Measurements from ENCODE around the gene PRKG1.
"Not testable (repeated sequence)": the region's sequence is repeated elsewhere in the genome, so short reads cannot be mapped to it uniquely, and the experiment has no call there.

DNA sequence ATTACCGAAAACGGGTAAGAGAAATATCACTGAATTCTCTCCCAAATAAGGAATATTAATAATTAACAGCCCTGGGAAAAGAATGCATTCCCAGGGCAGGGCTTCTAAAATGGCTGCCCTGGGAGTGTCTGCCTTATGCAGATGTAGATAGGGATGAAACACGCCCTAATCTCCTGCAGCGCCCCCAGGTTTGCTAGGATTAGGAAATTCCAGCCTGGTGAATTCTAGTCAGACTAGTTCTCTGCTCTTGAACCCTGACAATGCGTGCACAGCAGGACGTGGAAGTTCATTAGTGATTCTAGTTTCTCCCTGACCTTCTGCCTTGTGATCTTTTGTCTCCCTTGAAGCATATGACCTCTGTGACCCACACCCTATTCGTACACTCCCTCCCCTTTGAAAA lies 1130.6 kb downstream of the PRKG1 start:
- TF ChIP-seq, protein P1, sequence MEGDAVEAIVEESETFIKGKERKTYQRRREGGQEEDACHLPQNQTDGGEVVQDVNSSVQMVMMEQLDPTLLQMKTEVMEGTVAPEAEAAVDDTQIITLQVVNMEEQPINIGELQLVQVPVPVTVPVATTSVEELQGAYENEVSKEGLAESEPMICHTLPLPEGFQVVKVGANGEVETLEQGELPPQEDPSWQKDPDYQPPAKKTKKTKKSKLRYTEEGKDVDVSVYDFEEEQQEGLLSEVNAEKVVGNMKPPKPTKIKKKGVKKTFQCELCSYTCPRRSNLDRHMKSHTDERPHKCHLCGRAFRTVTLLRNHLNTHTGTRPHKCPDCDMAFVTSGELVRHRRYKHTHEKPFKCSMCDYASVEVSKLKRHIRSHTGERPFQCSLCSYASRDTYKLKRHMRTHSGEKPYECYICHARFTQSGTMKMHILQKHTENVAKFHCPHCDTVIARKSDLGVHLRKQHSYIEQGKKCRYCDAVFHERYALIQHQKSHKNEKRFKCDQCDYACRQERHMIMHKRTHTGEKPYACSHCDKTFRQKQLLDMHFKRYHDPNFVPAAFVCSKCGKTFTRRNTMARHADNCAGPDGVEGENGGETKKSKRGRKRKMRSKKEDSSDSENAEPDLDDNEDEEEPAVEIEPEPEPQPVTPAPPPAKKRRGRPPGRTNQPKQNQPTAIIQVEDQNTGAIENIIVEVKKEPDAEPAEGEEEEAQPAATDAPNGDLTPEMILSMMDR (IDR thresholded peaks at IDR 0.05; ENCODE audit: insufficient read depth, low read length): not testable (repeated sequence)
- not testable (repeated sequence) for TF ChIP-seq SPI1 (IDR thresholded peaks at IDR 0.05; ENCODE audit: borderline replicate concordance, low read depth); POLR2AphosphoS5 (IDR thresholded peaks at IDR 0.05; ENCODE audit: low read depth)

Data from HL-60 (cell line).